B cell (primary cell): Measurements from ENCODE around the gene SUMO3. TPM values are rescaled to one million over a fixed set of nuclear protein-coding genes. Genes with fewer than 3 reads are reported as not detected.

Experiments used
- ATAC-seq: fragments of 200-7000 bp; cut with Tn5 transposase; one replicate; pipeline ENCODE4 v1.10.0; 2021; ENCODE audit warnings: low read depth, mild to moderate bottlenecking, moderate number of reproducible peaks, moderate library complexity
- CTCF ChIA-PET: fragments of 350-600 bp; sonication (Branson Sonifier 250); formaldehyde crosslinking; loops from one replicate; lab custom pipeline; 2021; ENCODE audit warnings: antibody characterized with exemption, inconsistent platforms; lab: Charles Lee
- POLR2A ChIA-PET: fragments of 350-600 bp; sonication (Branson Sonifier 250); formaldehyde crosslinking; loops from one replicate; lab custom pipeline; 2021; ENCODE audit warnings: antibody characterized with exemption; lab: Charles Lee
- DNase-seq: peaks from one replicate; pipeline ENCODE4 v3.0.0; 2013
- H2AFZ ChIP-seq: 2 replicates; pipeline ENCODE4 v1.6.1; 2012; ENCODE audit warnings: mild to moderate bottlenecking, low read depth, low read length; ENCODE audit not compliant: insufficient read depth, poor library complexity, severe bottlenecking
- H3K27ac ChIP-seq, 2 donors: 1 replicate in 1 of 2; 2 replicates in 1 of 2; pipeline ENCODE4 v1.5.1; 2012 to 2013; ENCODE audit warnings: low read length in 2 of 2, mild to moderate bottlenecking in 2 of 2, moderate library complexity in 1 of 2
- H3K27me3 ChIP-seq, 4 experiments: fragments of 200-600 bp in 1 of 4; sonication (generic) in 1 of 4; replicated peaks in 1 of 4; 1 replicate in 2 of 4; 2 replicates in 2 of 4; pipeline versions ENCODE4 v1.6.1 to v1.7.0; 2013 to 2016; ENCODE audit warnings: low read length in 3 of 4, mild to moderate bottlenecking in 2 of 4, mixed read lengths in 1 of 4, moderate library complexity in 1 of 4; ENCODE audit not compliant: insufficient read depth in 4 of 4, control insufficient read depth in 3 of 4; ENCODE audit errors: control extremely low read depth in 1 of 4
- H3K36me3 ChIP-seq, 2 experiments: replicated peaks in 1 of 2; 1 replicate in 1 of 2; 2 replicates in 1 of 2; pipeline versions ENCODE4 v1.6.1 to v1.7.1; 2013; ENCODE audit warnings: low read length in 1 of 2; ENCODE audit not compliant: insufficient read depth in 2 of 2, control insufficient read depth in 1 of 2; ENCODE audit errors: control extremely low read depth in 1 of 2, extremely low read depth in 1 of 2
- H3K4me1 ChIP-seq, 2 donors: fragments of 200-600 bp in 1 of 2; sonication (generic) in 1 of 2; 1 replicate in 1 of 2; 2 replicates in 1 of 2; pipeline versions ENCODE4 v1.5.1 to v1.6.1; 2013 to 2017; ENCODE audit warnings: low read length in 2 of 2; ENCODE audit not compliant: control insufficient read depth in 2 of 2, insufficient read depth in 2 of 2
- H3K4me2 ChIP-seq: replicated peaks from 2 replicates; pipeline ENCODE3; 2012; ENCODE audit warnings: mild to moderate bottlenecking, low read depth, low read length; ENCODE audit not compliant: poor library complexity, severe bottlenecking
- H3K4me3 ChIP-seq, 5 experiments: fragments of 200-600 bp in 1 of 5; sonication (generic) in 1 of 5; 1 replicate in 3 of 5; 2 replicates in 2 of 5; pipeline versions ENCODE4 v1.5.1 to v1.7.0; 2011 to 2016; ENCODE audit warnings: low read length in 4 of 5, mild to moderate bottlenecking in 4 of 5, low read depth in 2 of 5, control low read depth in 1 of 5, moderate library complexity in 1 of 5; ENCODE audit not compliant: insufficient read depth in 1 of 5; ENCODE audit errors: control extremely low read depth in 1 of 5, extremely low read depth in 1 of 5
- H3K79me2 ChIP-seq: fragments of 200-600 bp; sonication (generic); one replicate; pipeline ENCODE4 v1.6.0; 2016; ENCODE audit warnings: low read length; ENCODE audit not compliant: control insufficient read depth, insufficient read depth
- H3K9ac ChIP-seq: fragments of 200-600 bp; sonication (generic); 2 replicates; pipeline ENCODE4 v1.6.1; 2017; ENCODE audit warnings: mild to moderate bottlenecking, low read length, moderate library complexity
- H3K9me3 ChIP-seq, 3 donors: one replicate each; pipeline versions ENCODE4 v1.6.1 to v1.7.1; 2013; ENCODE audit warnings: low read length in 2 of 3; ENCODE audit not compliant: control insufficient read depth in 2 of 3, insufficient read depth in 1 of 3; ENCODE audit errors: control extremely low read depth in 1 of 3
- H4K20me1 ChIP-seq: 2 replicates; pipeline ENCODE4 v1.6.0; 2012; ENCODE audit warnings: mild to moderate bottlenecking, low read length; ENCODE audit not compliant: insufficient read depth, control insufficient read depth, poor library complexity, severe bottlenecking
- H3K27ac Mint-ChIP-seq: one replicate; pipeline ENCODE4 v1.8.0; 2021; ENCODE audit warnings: mixed read lengths
- H3K27me3 Mint-ChIP-seq: one replicate; pipeline ENCODE4 v1.8.0; 2021; ENCODE audit warnings: mixed read lengths
- H3K4me1 Mint-ChIP-seq: one replicate; pipeline ENCODE4 v1.8.0; 2021; ENCODE audit warnings: mixed read lengths
- H3K4me3 Mint-ChIP-seq: one replicate; pipeline ENCODE4 v1.8.0; 2021; ENCODE audit warnings: mixed read lengths
- H3K9me3 Mint-ChIP-seq: one replicate; pipeline ENCODE4 v1.8.0; 2022; ENCODE audit warnings: mixed read lengths; ENCODE audit not compliant: insufficient read depth
- EZH2 ChIP-seq: IDR thresholded peaks from 2 replicates; pipeline ENCODE4 v1.6.1; 2012; ENCODE audit warnings: borderline replicate concordance, low read depth, mild to moderate bottlenecking, moderate library complexity, low read length; ENCODE audit not compliant: insufficient read depth, poor library complexity, severe bottlenecking
- WGBS: methylation state at CpG from one replicate; pipeline ENCODE4 v1.1.5; 2013; ENCODE audit warnings: missing lambda C conversion rate; ENCODE audit not compliant: insufficient coverage; 5-methylcytosine and 5-hydroxymethylcytosine counted together
- intact Hi-C: fragments of 100-400 bp; cut with micrococcal nuclease; formaldehyde crosslinking; loops from one replicate; pipeline ENCODE4 v1.10.0; 2022
- polyA plus RNA-seq: library from polyadenylated mRNA; depleted of rRNA; stranded (reverse); fragments of >200 nt; gene quantifications from 2 replicates; pipeline ENCODE4 v1.2.3, GENCODE V29; 2012
- total RNA-seq, 2 donors: library from RNA; stranded (reverse); fragments of 120-200 nt in 1 of 2; gene quantifications; 1 replicate in 1 of 2; 2 replicates in 1 of 2; pipeline versions ENCODE4 v1.2.3 to v1.2.4, GENCODE V29; 2013 to 2022
- TF ChIP-seq, protein P1 (sequence below): fragments of 200-600 bp; IDR thresholded peaks from one replicate; pipeline ENCODE4 v1.8.0; 2022; ENCODE audit warnings: antibody characterized with exemption, mild to moderate bottlenecking

Gene SUMO3
- total and polyA plus RNA-seq, 2 donors (not counting 1 experiment from before 2014, with no cell fraction given), result 37.6 to 44.8 TPM

DNA sequence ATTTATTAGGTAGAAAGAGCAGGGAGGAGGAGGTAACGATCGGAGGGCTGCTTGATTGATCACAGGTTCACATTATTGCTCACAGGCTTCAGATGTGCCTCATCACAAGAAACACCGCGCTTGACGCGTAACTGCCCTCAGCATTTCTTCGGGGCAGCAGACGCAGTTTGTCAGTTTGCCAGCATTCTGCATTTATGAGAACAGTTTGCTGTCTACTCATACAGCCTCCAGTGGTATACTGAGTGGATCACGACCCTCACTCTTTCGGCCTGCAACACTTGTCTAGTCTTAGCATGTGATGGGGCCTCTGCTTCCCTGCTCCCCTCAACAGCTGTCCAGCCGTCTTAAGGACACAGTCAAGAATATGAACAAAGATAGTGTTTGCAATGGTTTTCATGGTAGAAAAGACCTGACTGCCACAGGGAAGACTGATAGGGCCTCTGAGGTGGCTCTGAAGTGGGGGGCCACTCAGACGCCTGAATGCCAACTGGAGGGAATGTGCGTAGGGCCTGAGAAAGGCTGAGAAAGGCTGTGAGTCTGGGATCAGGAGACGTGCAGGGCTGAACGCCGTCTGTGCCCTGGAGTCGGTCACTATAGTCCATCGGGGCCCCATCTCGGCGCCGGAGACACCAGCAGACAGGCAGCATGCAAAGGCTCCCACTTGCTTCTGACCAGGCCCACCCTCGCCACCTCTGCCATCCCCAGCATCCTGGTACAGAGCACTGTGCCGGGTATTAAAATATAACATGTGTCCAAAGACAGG, 61.3 kb downstream of the SUMO3 start:
- Histone ChIP-seq H3K36me3 (no peaks in the 10 kb centered on the region), H2AFZ (no peak overlapping the region), H3K4me1 (no peaks in the 10 kb centered on the region), H3K27ac (no peak overlapping the region), H3K4me3 (no peak overlapping the region), H3K9me3 (peaks cover 0 to 9% (median 0%) of the 10 kb centered on the region in 3 donors), H3K27me3 (no peaks in the 10 kb centered on the region), H3K9ac (no peak overlapping the region), H4K20me1 (no peaks in the 10 kb centered on the region), H3K4me2 (no peak overlapping the region), H3K79me2 (no peaks in the 10 kb centered on the region)
- no peak for ATAC-seq
- ChIA-PET CTCF (interaction anchor here (2.8 kb wide), 1 partner anchor 37 kb away, joined by 14 read pairs; no protein-coding TSS in a partner anchor), POLR2A (no interaction called here)
- Mint-ChIP-seq H3K27me3 (peaks cover 7% of the 10 kb centered on the region), H3K4me3 (no peak overlapping the region), H3K9me3 (no peaks in the 10 kb centered on the region), H3K27ac (no peak overlapping the region), H3K4me1 (no peaks in the 10 kb centered on the region)
- DNase-seq, result no peak
- intact Hi-C loops, result no loop called here
- 92% methylated on average over 23 of the region's 23 CpGs for WGBS
- TF ChIP-seq EZH2, result no peak
- TF ChIP-seq, protein P1, sequence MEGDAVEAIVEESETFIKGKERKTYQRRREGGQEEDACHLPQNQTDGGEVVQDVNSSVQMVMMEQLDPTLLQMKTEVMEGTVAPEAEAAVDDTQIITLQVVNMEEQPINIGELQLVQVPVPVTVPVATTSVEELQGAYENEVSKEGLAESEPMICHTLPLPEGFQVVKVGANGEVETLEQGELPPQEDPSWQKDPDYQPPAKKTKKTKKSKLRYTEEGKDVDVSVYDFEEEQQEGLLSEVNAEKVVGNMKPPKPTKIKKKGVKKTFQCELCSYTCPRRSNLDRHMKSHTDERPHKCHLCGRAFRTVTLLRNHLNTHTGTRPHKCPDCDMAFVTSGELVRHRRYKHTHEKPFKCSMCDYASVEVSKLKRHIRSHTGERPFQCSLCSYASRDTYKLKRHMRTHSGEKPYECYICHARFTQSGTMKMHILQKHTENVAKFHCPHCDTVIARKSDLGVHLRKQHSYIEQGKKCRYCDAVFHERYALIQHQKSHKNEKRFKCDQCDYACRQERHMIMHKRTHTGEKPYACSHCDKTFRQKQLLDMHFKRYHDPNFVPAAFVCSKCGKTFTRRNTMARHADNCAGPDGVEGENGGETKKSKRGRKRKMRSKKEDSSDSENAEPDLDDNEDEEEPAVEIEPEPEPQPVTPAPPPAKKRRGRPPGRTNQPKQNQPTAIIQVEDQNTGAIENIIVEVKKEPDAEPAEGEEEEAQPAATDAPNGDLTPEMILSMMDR, result no peak

Other genes starting within 250 kb of the SUMO3 start
- not detected in 2 replicates for gene KRTAP10-4, start 244.3 kb downstream of the SUMO3 start, total RNA-seq
- not detected in 2 replicates for gene KRTAP10-4, start 244.3 kb downstream of the SUMO3 start, polyA plus RNA-seq
- not detected in 2 replicates for gene KRTAP10-5, start 237.5 kb downstream of the SUMO3 start, total RNA-seq
- gene KRTAP10-5, start 237.5 kb downstream of the SUMO3 start, polyA plus RNA-seq, result not detected in 2 replicates
- gene KRTAP10-6, start 225.6 kb downstream of the SUMO3 start, total RNA-seq, result not detected in 2 replicates
- not detected in 2 replicates for gene KRTAP10-6, start 225.6 kb downstream of the SUMO3 start, polyA plus RNA-seq
- not detected in 2 replicates for gene KRTAP10-7, start 217.5 kb downstream of the SUMO3 start, total RNA-seq
- not detected in 2 replicates for gene KRTAP10-7, start 217.5 kb downstream of the SUMO3 start, polyA plus RNA-seq
- gene KRTAP10-8, start 206.0 kb downstream of the SUMO3 start, total RNA-seq, result not detected in 2 replicates
- gene KRTAP10-8, start 206.0 kb downstream of the SUMO3 start, polyA plus RNA-seq, result not detected in 2 replicates
- gene KRTAP10-9, start 191.0 kb downstream of the SUMO3 start, total RNA-seq, result not detected in 2 replicates
- not detected in 2 replicates for gene KRTAP10-9, start 191.0 kb downstream of the SUMO3 start, polyA plus RNA-seq
- not detected in 2 replicates for gene KRTAP10-10, start 180.7 kb downstream of the SUMO3 start, total RNA-seq
- not detected in 2 replicates for gene KRTAP10-10, start 180.7 kb downstream of the SUMO3 start, polyA plus RNA-seq
- gene KRTAP10-11, start 171.6 kb downstream of the SUMO3 start, total RNA-seq, result not detected in 2 replicates
- not detected in 2 replicates for gene KRTAP10-11, start 171.6 kb downstream of the SUMO3 start, polyA plus RNA-seq
- not detected in 2 replicates for gene KRTAP12-4, start 163.4 kb downstream of the SUMO3 start, total RNA-seq
- gene KRTAP12-4, start 163.4 kb downstream of the SUMO3 start, polyA plus RNA-seq, result not detected in 2 replicates
- gene KRTAP12-3, start 160.1 kb downstream of the SUMO3 start, total RNA-seq, result not detected in 2 replicates
- gene KRTAP12-3, start 160.1 kb downstream of the SUMO3 start, polyA plus RNA-seq, result not detected in 2 replicates
- gene KRTAP12-2, start 151.1 kb downstream of the SUMO3 start, total RNA-seq, result not detected in 2 replicates
- not detected in 2 replicates for gene KRTAP12-2, start 151.1 kb downstream of the SUMO3 start, polyA plus RNA-seq
- not detected in 2 replicates for gene KRTAP12-1, start 135.9 kb downstream of the SUMO3 start, total RNA-seq
- not detected in 2 replicates for gene KRTAP12-1, start 135.9 kb downstream of the SUMO3 start, polyA plus RNA-seq
- not detected in 2 replicates for gene KRTAP10-12, start 120.9 kb downstream of the SUMO3 start, total RNA-seq
- not detected in 2 replicates for gene KRTAP10-12, start 120.9 kb downstream of the SUMO3 start, polyA plus RNA-seq
- not detected in 2 replicates for gene TSPEAR, start 106.5 kb downstream of the SUMO3 start, total RNA-seq
- gene TSPEAR, start 106.5 kb downstream of the SUMO3 start, polyA plus RNA-seq, result not detected in 2 replicates
- gene UBE2G2, start 16.2 kb downstream of the SUMO3 start, total RNA-seq, result 96.4 and 97.2 TPM in 2 replicates
- gene UBE2G2, start 16.2 kb downstream of the SUMO3 start, polyA plus RNA-seq, result 109 and 133 TPM in 2 replicates
- 58.6 and 62.9 TPM in 2 replicates for gene PTTG1IP, start 55.6 kb upstream of the SUMO3 start, total RNA-seq
- gene PTTG1IP, start 55.6 kb upstream of the SUMO3 start, polyA plus RNA-seq, result 25.6 and 30.7 TPM in 2 replicates
- 86.7 and 102 TPM in 2 replicates for gene ITGB2, start 102.8 kb upstream of the SUMO3 start, total RNA-seq
- 272 and 368 TPM in 2 replicates for gene ITGB2, start 102.8 kb upstream of the SUMO3 start, polyA plus RNA-seq
- 12.6 and 15.9 TPM in 2 replicates for gene SLX9, start 122.0 kb upstream of the SUMO3 start, total RNA-seq
- 11.4 and 11.7 TPM in 2 replicates for gene SLX9, start 122.0 kb upstream of the SUMO3 start, polyA plus RNA-seq